Sigmoid colon (tissue), 4 donors: ENCODE measurements around the gene ZNF335.

ENCODE experiments used
- POLR2A ChIP-seq, 2 donors: fragments of 450-650 bp; IDR thresholded peaks; one replicate each; pipeline ENCODE4 v1.6.1; 2016; ENCODE audit warnings: antibody characterized with exemption in 2 of 2, mild to moderate bottlenecking in 2 of 2, moderate library complexity in 2 of 2
- POLR2AphosphoS5 ChIP-seq, 4 donors: sonication (generic); formaldehyde crosslinking; IDR thresholded peaks; one replicate each; pipeline ENCODE4 v1.6.1; 2017; ENCODE audit warnings: antibody characterized with exemption in 4 of 4
- TF ChIP-seq, protein P1 (sequence below), 4 experiments: fragments of 450-650 bp in 3 of 4; fragments of 200-600 bp in 1 of 4; IDR thresholded peaks; one replicate each; pipeline ENCODE4 v1.5.1; 2016 to 2019; ENCODE audit warnings: antibody characterized with exemption in 4 of 4, mild to moderate bottlenecking in 3 of 4, moderate library complexity in 2 of 4

DNA sequence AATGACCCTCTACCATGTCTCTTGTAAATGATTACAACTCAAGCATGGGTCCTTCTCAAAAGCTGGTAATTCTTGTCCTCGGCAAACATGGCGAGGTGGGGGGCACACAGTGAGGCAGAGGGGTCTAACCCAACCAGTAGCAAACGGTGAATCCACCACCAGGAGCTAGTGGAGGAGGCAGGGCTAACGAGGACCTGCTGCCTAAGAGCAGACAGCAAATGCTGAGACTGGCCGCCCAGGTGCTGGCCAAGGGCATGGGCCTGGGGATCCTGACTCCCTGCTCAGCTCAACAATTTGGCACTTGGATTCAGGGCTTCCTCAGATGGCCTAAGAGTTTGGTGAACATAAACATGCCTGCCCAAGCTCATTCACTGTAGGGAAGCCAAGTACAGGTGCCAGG is 19.1 kb downstream of the ZNF335 start:
- TF ChIP-seq, protein P1, sequence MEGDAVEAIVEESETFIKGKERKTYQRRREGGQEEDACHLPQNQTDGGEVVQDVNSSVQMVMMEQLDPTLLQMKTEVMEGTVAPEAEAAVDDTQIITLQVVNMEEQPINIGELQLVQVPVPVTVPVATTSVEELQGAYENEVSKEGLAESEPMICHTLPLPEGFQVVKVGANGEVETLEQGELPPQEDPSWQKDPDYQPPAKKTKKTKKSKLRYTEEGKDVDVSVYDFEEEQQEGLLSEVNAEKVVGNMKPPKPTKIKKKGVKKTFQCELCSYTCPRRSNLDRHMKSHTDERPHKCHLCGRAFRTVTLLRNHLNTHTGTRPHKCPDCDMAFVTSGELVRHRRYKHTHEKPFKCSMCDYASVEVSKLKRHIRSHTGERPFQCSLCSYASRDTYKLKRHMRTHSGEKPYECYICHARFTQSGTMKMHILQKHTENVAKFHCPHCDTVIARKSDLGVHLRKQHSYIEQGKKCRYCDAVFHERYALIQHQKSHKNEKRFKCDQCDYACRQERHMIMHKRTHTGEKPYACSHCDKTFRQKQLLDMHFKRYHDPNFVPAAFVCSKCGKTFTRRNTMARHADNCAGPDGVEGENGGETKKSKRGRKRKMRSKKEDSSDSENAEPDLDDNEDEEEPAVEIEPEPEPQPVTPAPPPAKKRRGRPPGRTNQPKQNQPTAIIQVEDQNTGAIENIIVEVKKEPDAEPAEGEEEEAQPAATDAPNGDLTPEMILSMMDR (IDR thresholded peaks at IDR 0.05) = no peak
- TF ChIP-seq POLR2A (IDR thresholded peaks at IDR 0.05) (no peak), POLR2AphosphoS5 (IDR thresholded peaks at IDR 0.05) (peak in 1 of 4 donors; percentile 6)
